ENCODE results near the gene TGFBRAP1.

- no peak for TF ChIP-seq CTCF (IDR thresholded peaks at IDR 0.05; ENCODE audit: low read depth, low read length, missing input control)
- no peak for TF ChIP-seq RAD21 (IDR thresholded peaks at IDR 0.05)
- TF ChIP-seq, protein P1, sequence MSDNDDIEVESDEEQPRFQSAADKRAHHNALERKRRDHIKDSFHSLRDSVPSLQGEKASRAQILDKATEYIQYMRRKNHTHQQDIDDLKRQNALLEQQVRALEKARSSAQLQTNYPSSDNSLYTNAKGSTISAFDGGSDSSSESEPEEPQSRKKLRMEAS (IDR thresholded peaks at IDR 0.05): no peak
- TF ChIP-seq EGR1 (IDR thresholded peaks at IDR 0.05; ENCODE audit: low read depth in 2 of 2): no peak
- no peak for TF ChIP-seq SP1 (IDR thresholded peaks at IDR 0.05)
- TF ChIP-seq TAF1 (conservative IDR thresholded peaks at IDR 0.05): no peak
- TF ChIP-seq, protein P2, sequence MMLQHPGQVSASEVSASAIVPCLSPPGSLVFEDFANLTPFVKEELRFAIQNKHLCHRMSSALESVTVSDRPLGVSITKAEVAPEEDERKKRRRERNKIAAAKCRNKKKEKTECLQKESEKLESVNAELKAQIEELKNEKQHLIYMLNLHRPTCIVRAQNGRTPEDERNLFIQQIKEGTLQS (IDR thresholded peaks at IDR 0.05): no peak
- TF ChIP-seq REST (IDR thresholded peaks at IDR 0.05): no peak
- TF ChIP-seq JUND (IDR thresholded peaks at IDR 0.05): no peak
- no peak for TF ChIP-seq FOXA1 (IDR thresholded peaks at IDR 0.05)
- no peak for TF ChIP-seq GABPA (IDR thresholded peaks at IDR 0.05 in 1 of 2, conservative IDR thresholded peaks at IDR 0.05 in 1 of 2)
Measured at GRCh38 chr2:105297216-105297615, 32.3 kb downstream of the TGFBRAP1 start.

Data from liver (tissue), 3 donors.